MM.1S (cell line): ENCODE results near the gene IPCEF1.

Experiments used
- CTCF ChIP-seq: fragments of 300-600 bp; sonication (generic); IDR thresholded peaks from 2 replicates; pipeline ENCODE4 v1.5.1; 2016; ENCODE audit warnings: antibody characterized with exemption, low read length, mixed read lengths
- EZH2 ChIP-seq: fragments of 300-600 bp; sonication (generic); optimal IDR thresholded peaks from 2 replicates; pipeline ENCODE3; 2017; ENCODE audit warnings: low read depth, mild to moderate bottlenecking, antibody characterized with exemption, low read length, mixed read lengths
- EZH2phosphoT487 ChIP-seq: fragments of 300-600 bp; sonication (generic); IDR thresholded peaks from 2 replicates; pipeline ENCODE4 v1.6.1; 2018; ENCODE audit warnings: antibody characterized with exemption, low read length

GRCh38 chr6:154159126-154159525, 197.5 kb downstream of the IPCEF1 start:
- no peak for TF ChIP-seq CTCF
- no peak for TF ChIP-seq EZH2
- no peak for TF ChIP-seq EZH2phosphoT487
